Ishikawa (cell line): Measurements from ENCODE around the gene SAT1.
A peak's percentile ranks its signal among the peaks of the same experiment; 100 is the strongest.

Experiments used
- CEBPB ChIP-seq: IDR thresholded peaks from 2 replicates; pipeline ENCODE4 v1.6.1; 2012
- CREB1 ChIP-seq: IDR thresholded peaks from 2 replicates; pipeline ENCODE4 v1.6.1; 2012; ENCODE audit warnings: low read depth
- EGR1 ChIP-seq: IDR thresholded peaks from 2 replicates; pipeline ENCODE4 v1.6.1; 2012
- EP300 ChIP-seq: IDR thresholded peaks from 2 replicates; pipeline ENCODE4 v1.6.1; 2012; ENCODE audit warnings: borderline replicate concordance
- FOXM1 ChIP-seq: IDR thresholded peaks from 2 replicates; pipeline ENCODE4 v1.6.1; 2012; ENCODE audit warnings: low read depth, borderline replicate concordance
- MAX ChIP-seq: IDR thresholded peaks from 2 replicates; pipeline ENCODE4 v1.6.1; 2012
- NFIC ChIP-seq: IDR thresholded peaks from 2 replicates; pipeline ENCODE4 v1.6.1; 2012
- RAD21 ChIP-seq: IDR thresholded peaks from 2 replicates; pipeline ENCODE4 v1.6.1; 2012; ENCODE audit warnings: low read depth
- REST ChIP-seq: IDR thresholded peaks from 2 replicates; pipeline ENCODE4 v1.6.1; 2012; ENCODE audit warnings: low read depth, mild to moderate bottlenecking
- TAF1 ChIP-seq: IDR thresholded peaks from 2 replicates; pipeline ENCODE4 v1.6.1; 2012; ENCODE audit warnings: low read depth, mild to moderate bottlenecking
- TCF12 ChIP-seq: IDR thresholded peaks from 2 replicates; pipeline ENCODE4 v1.6.1; 2012; ENCODE audit warnings: low read depth
- TEAD4 ChIP-seq: IDR thresholded peaks from 2 replicates; pipeline ENCODE4 v1.6.1; 2012
- YY1 ChIP-seq: IDR thresholded peaks from 2 replicates; pipeline ENCODE4 v1.6.1; 2012; ENCODE audit warnings: low read depth
- ZBTB7A ChIP-seq: IDR thresholded peaks from 2 replicates; pipeline ENCODE4 v1.6.1; 2012; ENCODE audit warnings: low read depth
- TF ChIP-seq, protein P1 (sequence below): IDR thresholded peaks from 2 replicates; pipeline ENCODE4 v1.6.1; 2012

Gene SAT1

DNA sequence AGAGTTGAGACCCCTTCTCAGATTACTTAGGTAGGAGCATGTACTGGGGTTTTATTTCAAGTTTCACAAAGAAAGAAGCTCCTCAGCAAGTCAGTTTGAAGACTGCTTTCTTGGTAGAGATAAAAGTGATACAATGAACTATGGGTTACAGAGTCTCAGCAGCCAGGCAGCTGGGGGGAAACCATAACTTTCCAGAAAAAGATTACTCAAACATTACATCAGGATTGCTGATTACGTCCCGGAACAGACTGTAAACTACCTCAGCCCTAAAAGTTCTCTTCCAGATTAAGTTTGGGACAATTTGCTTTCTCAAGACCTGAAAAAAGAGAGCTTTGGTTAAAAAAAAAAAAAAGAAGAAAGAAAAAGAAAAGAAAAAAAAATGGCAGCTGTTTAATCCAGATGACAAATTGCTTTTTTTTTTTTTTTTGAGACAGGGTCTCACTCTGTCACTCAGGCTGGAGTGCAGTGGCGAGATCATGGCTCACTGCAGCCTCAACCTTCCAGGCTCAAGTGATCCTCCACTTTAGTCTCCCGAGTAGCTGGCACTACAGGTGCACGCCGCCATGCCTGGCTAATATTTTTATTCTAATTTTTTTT, 16.6 kb downstream of the SAT1 start:
- no peak for TF ChIP-seq CREB1
- no peak for TF ChIP-seq ZBTB7A
- TF ChIP-seq REST, result no peak
- no peak for TF ChIP-seq EP300
- TF ChIP-seq, protein P1, sequence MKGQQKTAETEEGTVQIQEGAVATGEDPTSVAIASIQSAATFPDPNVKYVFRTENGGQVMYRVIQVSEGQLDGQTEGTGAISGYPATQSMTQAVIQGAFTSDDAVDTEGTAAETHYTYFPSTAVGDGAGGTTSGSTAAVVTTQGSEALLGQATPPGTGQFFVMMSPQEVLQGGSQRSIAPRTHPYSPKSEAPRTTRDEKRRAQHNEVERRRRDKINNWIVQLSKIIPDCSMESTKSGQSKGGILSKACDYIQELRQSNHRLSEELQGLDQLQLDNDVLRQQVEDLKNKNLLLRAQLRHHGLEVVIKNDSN, result no peak
- TF ChIP-seq RAD21, result no peak
- TF ChIP-seq EGR1, result no peak
- no peak for TF ChIP-seq TEAD4
- TF ChIP-seq MAX, result no peak
- no peak for TF ChIP-seq TAF1
- TF ChIP-seq NFIC, result no peak
- no peak for TF ChIP-seq FOXM1

GRCh38 chrX:23802431-23802830, 19.5 kb downstream of the SAT1 start:
- TF ChIP-seq MAX (no peak), ZBTB7A (no peak), CEBPB (no peak), RAD21 (no peak), TEAD4 (no peak), REST (no peak), FOXM1 (no peak), YY1 (no peak), EP300 (no peak), CREB1 (no peak), NFIC (no peak), TCF12 (no peak), TAF1 (no peak), EGR1 (no peak)
- TF ChIP-seq, protein P1, result no peak

- TF ChIP-seq NFIC (no peak), CEBPB (peak; percentile 93)
Measured at GRCh38 chrX:23803931-23804381, 21.0 kb downstream of the SAT1 start.

- no peak for TF ChIP-seq TCF12
- TF ChIP-seq REST, result no peak
Measured at GRCh38 chrX:23804578-23804977, 21.6 kb downstream of the SAT1 start.

GRCh38 chrX:23805389-23805788, 22.4 kb downstream of the SAT1 start:
- TF ChIP-seq TEAD4 (no peak), TCF12 (no peak), YY1 (no peak), EP300 (no peak), TAF1 (no peak), FOXM1 (no peak)
